ENCODE results near the gene AGRP.

The AGRP gene

GRCh38 chr16:67463059-67463458 is 20.3 kb downstream of the AGRP start:
- DNase-seq (ENCODE audit: low read depth) = no peak

DNA sequence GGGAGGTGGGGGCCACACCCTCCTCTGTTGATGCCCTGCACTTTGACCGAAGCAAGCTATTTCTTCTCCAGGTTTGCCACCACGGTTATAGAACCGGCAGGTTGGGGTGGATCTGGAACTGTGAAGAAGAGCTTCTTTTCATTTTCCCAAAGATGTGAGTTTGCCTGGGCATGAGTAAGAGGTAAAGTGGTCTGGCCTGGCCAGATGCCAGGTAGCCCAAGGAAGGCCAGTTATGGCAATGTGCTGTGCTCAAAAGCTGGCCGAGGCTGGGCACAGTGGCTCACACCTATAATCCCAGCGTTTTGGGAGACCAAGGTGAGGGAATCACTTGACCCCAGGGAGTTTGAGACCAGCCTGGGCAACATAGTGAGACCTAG is 21.1 kb downstream of the AGRP start:
- DNase-seq (ENCODE audit: low read depth) = no peak

DNA sequence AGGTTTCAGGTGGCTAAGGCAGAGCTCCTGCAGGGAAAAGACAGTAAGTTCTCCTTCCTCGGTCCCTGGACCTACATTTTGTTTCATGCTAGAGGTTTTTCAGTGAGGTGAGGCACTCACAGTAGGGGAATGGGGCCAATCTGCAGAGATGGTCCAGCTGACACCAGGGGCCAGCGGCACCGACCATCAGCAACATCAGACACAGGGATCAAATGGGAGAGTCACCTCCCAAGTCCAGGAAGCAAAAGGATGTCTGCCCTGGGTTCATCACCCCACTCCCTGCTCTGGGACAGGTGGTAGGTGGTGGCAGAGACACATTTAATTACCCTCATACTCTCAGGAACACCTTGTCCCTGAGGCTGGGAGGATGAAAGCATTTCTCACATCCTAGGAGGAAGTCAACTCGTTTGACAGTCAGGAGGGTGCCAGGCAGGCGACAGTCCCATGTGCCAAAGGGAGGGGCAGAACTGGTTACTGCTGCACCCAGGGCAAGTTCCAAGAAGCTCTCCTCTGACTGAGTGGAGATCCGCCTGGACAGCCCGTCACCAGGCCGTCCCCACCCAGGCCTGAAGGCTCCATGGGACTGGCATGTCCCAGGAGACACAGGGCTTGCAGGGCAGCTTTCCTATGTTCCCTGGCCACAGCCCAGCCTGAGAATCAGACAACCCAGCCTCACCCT is 21.6 kb downstream of the AGRP start:
- no peak for DNase-seq (ENCODE audit: low read depth)

DNA sequence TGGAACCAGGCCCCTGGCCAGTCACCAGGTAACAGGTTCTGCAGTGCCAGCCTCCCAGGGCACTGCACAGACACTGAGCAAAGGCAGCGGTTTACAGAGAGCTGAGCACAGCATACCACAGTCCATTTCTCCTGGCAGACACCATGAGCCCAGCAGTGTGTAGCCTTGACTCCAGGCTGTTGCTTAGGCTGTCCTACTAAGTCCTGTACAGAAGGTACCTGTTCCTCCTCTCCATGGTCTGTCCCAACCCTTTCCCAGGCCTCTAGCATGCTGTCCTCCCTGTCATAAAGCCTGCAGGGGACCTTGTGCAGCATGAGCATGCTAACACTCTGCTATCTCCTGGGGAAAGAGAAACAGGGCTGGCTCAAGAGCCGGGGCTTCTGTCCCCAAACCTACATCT is 22.4 kb downstream of the AGRP start:
- DNase-seq (ENCODE audit: low read depth) = no peak

DNA sequence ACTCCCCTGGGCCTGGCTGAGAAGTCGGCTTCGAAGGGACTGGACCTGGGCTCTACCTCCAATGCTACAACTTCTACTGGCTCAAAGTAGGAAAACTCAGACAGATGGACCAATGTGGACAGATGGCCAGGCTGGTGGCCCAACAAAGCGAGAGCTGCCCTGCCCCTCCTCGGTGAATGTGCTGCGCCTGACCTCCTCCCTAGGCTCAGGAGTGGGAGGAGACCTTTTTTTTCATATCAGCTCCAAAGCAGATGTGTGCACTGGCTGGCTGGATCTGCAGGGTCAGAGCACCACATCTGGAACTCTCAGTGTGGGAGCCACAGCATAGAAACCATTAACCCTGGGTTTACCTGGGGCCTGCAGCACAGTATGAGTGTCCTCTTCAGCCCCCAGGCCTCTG is 23.2 kb downstream of the AGRP start:
- no peak for DNase-seq (ENCODE audit: low read depth)

DNA sequence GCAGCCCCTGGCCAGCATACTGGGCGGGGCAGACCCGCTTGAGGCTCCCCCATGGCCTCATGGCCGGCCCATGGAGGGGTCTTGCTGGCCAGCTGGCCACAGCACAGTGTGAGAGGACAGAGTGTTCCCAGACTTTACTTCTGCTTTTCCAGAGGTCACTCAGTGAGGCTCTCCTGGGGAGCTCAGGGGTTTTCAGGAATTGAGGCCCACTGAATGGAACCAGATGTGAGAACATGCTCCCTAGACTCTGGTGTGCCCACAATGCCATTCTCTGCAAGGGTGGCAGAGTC is 23.5 kb downstream of the AGRP start:
- DNase-seq (ENCODE audit: low read depth) = no peak

DNA sequence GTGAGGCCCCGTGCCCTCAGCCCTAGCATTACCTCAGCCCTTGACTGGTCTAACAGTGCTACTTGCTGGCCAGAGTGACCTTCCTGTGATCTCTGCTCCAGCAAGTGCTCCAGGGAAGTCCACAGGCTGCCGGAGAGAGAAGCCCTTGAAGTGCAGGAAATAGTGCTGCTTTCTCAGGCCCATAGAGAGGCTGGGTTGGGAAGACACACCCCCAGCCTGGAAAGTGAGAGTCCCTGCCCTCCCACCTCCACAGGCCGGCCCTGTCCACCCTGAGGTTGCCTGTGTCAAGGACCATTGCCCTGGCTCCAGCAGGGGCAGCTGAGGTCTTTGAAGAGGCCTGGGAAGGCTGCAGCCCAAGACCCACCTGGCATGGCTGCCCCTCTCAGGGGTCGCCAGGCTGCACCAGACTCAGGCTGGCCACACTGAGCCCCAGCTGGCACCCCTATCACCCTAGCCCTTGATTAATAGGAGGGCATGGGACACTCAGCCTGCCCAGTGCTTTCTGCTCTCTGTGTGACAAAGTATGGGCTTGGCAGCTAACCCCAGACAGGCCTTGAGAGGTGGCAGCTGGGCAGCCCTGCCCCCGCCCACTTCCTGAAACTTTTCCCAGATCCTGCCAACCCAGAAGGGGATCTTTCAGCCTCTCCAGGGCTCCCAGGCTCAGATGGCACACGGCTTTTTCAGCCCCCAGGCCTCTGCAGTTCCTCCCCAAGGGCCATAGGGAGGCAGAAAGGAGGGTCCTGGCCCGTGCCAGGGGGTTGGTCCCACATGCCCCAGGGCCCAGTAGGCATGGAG is 24.1 kb downstream of the AGRP start:
- DNase-seq (ENCODE audit: low read depth) = no peak

- no peak for DNase-seq (ENCODE audit: low read depth)
Observed at GRCh38 chr16:67458121-67458641, 25.2 kb downstream of the AGRP start.

DNA sequence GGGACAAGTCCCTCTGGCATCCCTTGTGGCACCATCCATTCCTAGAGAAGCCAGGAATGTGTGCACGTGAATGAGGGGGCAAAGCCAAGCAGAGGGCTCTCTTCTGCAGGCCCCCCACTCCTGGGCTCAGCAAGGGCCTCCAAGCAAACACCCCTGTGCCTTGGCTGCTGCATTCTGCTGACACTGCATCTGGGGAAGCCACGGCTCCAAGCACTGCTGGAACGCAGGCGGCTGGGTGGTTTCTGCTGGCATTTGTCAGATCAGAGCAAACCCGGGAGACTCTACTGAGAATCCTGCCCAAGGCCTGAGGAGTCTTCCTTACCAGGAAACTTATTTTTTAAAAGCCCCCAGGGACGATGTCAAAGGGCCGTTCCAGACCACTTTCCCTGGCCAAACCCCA is 25.7 kb downstream of the AGRP start:
- DNase-seq (ENCODE audit: low read depth) = no peak

DNA sequence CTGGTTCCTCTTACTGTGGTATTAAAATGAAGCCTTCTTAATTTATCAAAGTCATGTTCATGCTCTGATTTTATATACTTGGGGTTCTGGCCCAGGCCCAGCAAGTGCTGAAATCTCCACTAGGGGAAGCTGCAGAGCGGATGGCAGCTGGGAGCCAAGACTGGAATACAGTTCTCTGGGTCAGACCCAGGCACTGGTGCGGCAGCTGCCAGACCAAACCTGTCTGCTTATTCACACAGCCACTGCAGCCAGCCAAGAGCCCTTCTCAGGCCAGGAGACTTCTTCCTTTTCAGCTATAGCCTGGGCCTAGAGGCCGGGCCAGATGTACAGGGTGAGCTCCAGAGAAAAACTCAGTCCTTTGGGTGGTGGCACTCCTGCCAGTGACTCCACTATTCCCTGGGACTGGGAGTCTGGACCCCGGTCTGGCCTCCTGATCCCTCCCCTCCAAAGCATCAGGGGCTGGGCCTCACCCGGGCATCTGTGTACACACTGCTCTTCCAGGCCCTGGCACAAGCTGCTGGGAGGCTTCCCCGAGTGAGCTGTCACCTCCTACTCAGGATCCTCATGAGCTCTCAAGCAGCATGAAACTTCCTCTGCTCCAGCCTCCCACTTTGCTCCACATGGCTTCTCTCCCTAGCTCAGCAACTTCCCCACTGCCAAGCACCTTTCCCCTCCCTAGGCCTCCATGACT is 26.8 kb downstream of the AGRP start:
- no peak for DNase-seq (ENCODE audit: low read depth)

DNA sequence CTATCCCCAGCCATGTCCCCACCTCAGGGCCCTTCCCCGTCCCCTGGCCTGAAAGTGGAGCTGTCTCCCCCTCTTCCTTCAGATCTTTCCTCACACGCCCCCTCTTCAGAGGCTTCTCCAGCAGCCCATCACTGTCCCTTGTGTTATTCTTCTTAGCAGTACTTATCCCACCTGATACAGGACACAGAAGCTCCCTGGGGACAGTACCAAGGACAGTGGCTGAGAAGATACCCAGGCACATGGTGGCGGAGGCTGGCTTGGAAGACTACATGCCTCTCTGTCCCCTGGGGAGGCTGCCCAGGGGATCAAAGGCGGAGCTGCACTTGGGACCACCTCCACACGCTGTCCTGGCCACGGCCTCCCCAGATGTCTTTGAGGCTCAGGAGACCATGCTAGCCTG is 28.5 kb downstream of the AGRP start:
- no peak for DNase-seq (ENCODE audit: low read depth)

- DNase-seq (ENCODE audit: low read depth) = no peak
Observed at GRCh38 chr16:67454104-67454503, 29.2 kb downstream of the AGRP start.

DNA sequence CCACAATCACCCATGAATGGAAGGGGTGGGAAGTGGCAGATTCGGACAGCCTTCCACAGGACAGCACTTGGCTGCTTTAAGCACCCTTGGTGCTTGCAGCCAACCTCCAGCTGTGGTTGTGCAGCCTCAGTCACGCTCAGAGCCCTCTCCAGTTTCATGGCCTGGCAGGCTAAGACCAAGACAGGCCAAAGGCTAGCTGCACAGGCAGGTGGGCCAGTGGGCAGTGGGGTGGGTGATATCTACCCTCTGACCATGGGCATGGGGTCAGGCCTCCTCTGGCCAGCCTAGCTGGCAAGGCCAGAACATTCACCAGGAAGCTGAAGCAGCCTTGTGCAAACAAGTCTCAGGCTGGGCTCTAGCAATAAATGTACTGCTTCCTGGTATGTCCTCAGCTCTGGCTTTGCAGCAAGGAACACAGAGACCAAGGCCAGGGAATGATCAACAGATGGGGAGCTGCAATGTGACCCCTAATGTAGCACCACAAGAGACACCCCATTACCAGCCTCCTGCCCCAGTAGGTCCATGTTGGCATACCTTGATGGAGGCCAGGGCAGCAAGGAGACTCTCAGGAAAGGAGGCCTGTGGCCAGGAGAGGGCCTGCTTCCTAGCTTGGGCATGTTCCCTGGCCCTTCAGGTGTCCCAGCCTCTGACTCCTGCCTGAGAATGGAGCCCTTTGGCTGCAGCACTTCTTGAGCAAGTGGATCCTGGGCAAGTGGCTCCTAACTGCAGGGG is 31.5 kb downstream of the AGRP start:
- no peak for DNase-seq (ENCODE audit: low read depth)

DNA sequence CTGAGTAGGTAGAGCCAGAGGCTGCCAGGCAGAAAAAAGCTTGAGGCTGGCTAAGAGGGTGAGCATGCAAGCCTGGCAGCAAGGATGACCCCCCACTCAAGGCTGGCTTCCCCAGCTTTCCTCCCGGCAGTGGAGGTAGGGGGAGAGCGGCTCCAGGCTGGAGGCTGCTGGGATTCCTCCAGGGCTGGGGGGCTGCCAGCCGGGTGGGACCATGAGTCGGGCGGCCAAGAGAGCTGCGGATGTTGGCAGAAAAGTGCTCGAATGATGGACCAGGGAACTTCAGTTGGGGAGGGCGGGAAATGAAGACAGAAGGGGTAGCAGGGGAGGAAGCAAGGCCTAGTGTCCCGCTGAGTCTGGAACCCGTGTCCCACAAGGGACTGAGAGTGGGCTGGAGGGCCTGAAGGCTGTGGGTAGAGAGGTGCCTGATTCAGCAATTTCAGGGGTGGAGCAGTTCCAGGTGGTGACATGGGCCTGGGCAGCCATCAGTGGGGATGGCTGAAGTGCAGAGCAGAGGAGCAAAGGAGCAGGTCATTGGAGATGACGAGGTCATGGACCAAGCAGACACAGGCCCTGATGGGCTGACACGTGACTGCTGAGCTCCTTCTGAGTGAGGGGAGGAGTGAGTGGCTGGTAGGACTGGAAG is 32.2 kb downstream of the AGRP start:
- no peak for DNase-seq (ENCODE audit: low read depth)

DNA sequence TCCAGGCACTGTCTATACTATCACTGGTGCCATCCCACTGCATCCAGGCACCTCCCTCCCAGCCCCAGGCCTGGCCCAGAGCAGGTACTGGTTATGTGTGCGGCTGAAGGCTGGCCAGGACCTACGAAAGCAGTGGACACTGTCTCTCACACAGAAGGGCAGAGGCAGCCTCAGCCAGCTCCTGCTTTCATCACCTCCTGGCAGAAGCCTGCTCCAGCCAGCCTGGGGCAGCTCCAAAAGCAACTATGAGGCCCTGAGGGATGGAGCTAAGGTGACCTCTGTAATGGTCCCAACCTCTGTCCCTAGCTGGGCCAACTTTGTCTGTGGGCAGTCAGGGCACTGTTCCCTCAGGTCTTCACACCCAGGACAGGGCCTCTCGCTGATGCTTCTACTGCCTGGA is 33.6 kb downstream of the AGRP start:
- DNase-seq (ENCODE audit: low read depth) = no peak

DNA sequence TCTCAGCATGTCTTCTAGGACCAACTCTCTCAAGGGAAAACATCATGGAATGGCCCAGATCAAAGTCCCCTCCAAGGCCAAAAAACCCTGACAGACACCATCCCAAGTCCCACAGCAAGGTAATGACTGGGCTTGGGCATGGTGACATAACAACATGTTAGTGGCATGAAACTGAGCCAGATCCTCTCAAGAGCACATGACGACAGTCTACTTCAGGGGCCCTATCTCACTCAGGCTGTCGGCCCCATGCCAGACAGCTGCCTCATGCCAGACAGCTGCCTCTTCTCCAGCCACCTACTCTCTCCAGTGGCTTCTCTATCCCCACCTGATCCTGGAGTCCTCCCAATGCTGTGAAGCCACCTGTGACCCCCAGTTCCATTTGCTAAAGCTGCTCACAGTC is 34.0 kb downstream of the AGRP start:
- no peak for DNase-seq (ENCODE audit: low read depth)

GRCh38 chr16:67448580-67448979 is 34.8 kb downstream of the AGRP start:
- DNase-seq (ENCODE audit: low read depth) = no peak

GRCh38 chr16:67447508-67448076 is 35.8 kb downstream of the AGRP start:
- DNase-seq (ENCODE audit: low read depth) = peak; percentile 53

DNA sequence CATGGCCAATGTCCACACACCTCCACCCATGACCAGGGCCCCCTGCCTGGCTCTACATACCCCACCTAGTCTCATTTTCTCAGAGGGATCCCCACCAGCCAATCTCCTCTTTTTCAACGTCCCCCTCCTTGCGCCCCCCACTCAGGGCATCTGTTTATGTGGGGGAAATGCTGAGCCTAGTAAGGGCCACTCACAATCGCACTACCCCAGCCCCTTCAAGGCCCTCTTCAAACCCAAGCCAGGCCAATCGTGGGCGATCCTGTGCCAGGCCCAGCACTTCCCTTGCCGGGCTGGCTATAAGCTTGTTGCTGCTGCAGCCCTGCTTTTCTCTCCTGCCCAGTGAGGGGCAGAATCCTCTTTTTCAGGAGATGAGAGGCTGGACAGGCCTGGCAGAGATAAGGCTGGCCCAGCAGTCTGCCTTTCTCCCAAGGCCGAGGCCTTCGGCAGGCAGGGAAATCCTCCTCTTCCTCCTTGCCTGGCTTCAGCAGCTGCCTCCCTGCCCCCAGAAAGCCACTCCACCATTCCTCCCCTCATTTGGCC is 36.3 kb downstream of the AGRP start:
- no peak for DNase-seq (ENCODE audit: low read depth)

- no peak for DNase-seq (ENCODE audit: low read depth)
Observed at GRCh38 chr16:67445913-67446907, 37.1 kb downstream of the AGRP start.
